Chondrocyte (in vitro differentiated cells): ENCODE data around the gene FBXO10. TPM values are rescaled to one million over a fixed set of nuclear protein-coding genes. Genes with fewer than 3 reads are reported as not detected.
A peak's percentile ranks its signal among the peaks of the same experiment; 100 is the strongest.

Source experiments
- DNase-seq: peaks from one replicate; pipeline ENCODE4 v3.0.0; 2021; ENCODE audit warnings: mixed read lengths, low spot score
- H3K27ac Mint-ChIP-seq: one replicate; pipeline ENCODE4 v1.8.0; 2021; ENCODE audit warnings: mild to moderate bottlenecking, moderate library complexity, mixed read lengths; ENCODE audit not compliant: unreplicated experiment
- H3K27me3 Mint-ChIP-seq: 2 replicates; pipeline ENCODE4 v1.8.0; 2021; ENCODE audit warnings: low read depth, mixed read lengths
- H3K36me3 Mint-ChIP-seq: 2 replicates; pipeline ENCODE4 v1.8.0; 2021; ENCODE audit warnings: low read depth, mixed read lengths
- H3K4me1 Mint-ChIP-seq: 2 replicates; pipeline ENCODE4 v1.8.0; 2021; ENCODE audit warnings: low read depth, mild to moderate bottlenecking, mixed read lengths
- H3K4me3 Mint-ChIP-seq: one replicate; pipeline ENCODE4 v1.8.0; 2021; ENCODE audit warnings: mild to moderate bottlenecking, moderate library complexity, mixed read lengths; ENCODE audit not compliant: unreplicated experiment
- H3K9me3 Mint-ChIP-seq: 2 replicates; pipeline ENCODE4 v1.8.0; 2021; ENCODE audit warnings: low read depth, mixed read lengths
- CTCF ChIP-seq: fragments of 200-600 bp; sonication (generic); IDR thresholded peaks from 2 replicates; pipeline ENCODE4 v1.5.0; 2021; ENCODE audit warnings: antibody characterized with exemption, mild to moderate bottlenecking, moderate library complexity
- total RNA-seq: library from RNA; stranded (reverse); gene quantifications from 3 replicates; pipeline ENCODE4 v1.2.1, GENCODE V29; 2021

FBXO10 gene
- total RNA-seq, 1 donor from 2014 or later, result 15.2 TPM

- Mint-ChIP-seq H3K4me3 (peak overlapping the region; percentile 94), H3K9me3 (no peaks in the 10 kb centered on the region), H3K4me1 (peaks cover 36% of the 10 kb centered on the region), H3K27ac (peak overlapping the region; percentile 99), H3K36me3 (no peaks in the 10 kb centered on the region), H3K27me3 (no peaks in the 10 kb centered on the region)
- no peak for DNase-seq
- TF ChIP-seq CTCF, result no peak
Measured at GRCh38 chr9:37464426-37465248, 111.5 kb downstream of the FBXO10 start.

GRCh38 chr9:37464006-37464405 is 112.2 kb downstream of the FBXO10 start:
- Mint-ChIP-seq H3K27me3 (no peaks in the 10 kb centered on the region), H3K36me3 (no peaks in the 10 kb centered on the region), H3K9me3 (no peaks in the 10 kb centered on the region), H3K4me1 (peaks cover 36% of the 10 kb centered on the region), H3K27ac (peak overlapping the region; percentile 99), H3K4me3 (peak overlapping the region; percentile 94)
- no peak for DNase-seq
- TF ChIP-seq CTCF, result no peak

Other genes with a start within 250 kb of the FBXO10 start
- gene GRHPR, start 153.7 kb downstream of the FBXO10 start, total RNA-seq, result 84.3 to 101 TPM (median 86.3 TPM) in 3 replicates
- 14.1 to 15.3 TPM (median 14.5 TPM) in 3 replicates for gene ZBTB5, start 110.9 kb downstream of the FBXO10 start, total RNA-seq
- 12.7 to 13.9 TPM (median 13.7 TPM) in 3 replicates for gene POLR1E, start 90.4 kb downstream of the FBXO10 start, total RNA-seq
- gene TOMM5, start 16.2 kb upstream of the FBXO10 start, total RNA-seq, result 77.5 to 117 TPM (median 83.0 TPM) in 3 replicates
- not detected in 3 replicates for gene FRMPD1, start 74.6 kb upstream of the FBXO10 start, total RNA-seq
- 4.8 to 5.7 TPM (median 5.2 TPM) in 3 replicates for gene TRMT10B, start 177.4 kb upstream of the FBXO10 start, total RNA-seq
- gene EXOSC3, start 208.7 kb upstream of the FBXO10 start, total RNA-seq, result 22.8 to 30.2 TPM (median 23.8 TPM) in 3 replicates
- gene DCAF10, start 224.4 kb upstream of the FBXO10 start, total RNA-seq, result 29.5 to 32.2 TPM (median 31.4 TPM) in 3 replicates